Activated CD8-positive, alpha-beta T cell treated with anti-CD3 and anti-CD28 coated beads, Interleukin-2, amount 10 ng/mL, durations not matched to agents 7 days and 5 days (primary cell): ENCODE measurements around the gene AAK1. TPM values are rescaled to one million over a fixed set of nuclear protein-coding genes. Genes with fewer than 3 reads are reported as not detected.
"Not testable (repeated sequence)": the region's sequence is repeated elsewhere in the genome, so short reads cannot be mapped to it uniquely, and the experiment has no call there.

ENCODE experiments used
- ATAC-seq: fragments of 150-1000 bp; cut with Tn5 transposase; one replicate; pipeline ENCODE4 v1.10.0; 2021; ENCODE audit warnings: moderate library complexity
- CTCF ChIA-PET: fragments of 350-600 bp; sonication (Branson Sonifier 250); formaldehyde crosslinking; loops from one replicate; lab custom pipeline; 2021; ENCODE audit warnings: antibody characterized with exemption; lab: Charles Lee
- POLR2A ChIA-PET: fragments of 350-600 bp; sonication (Branson Sonifier 250); formaldehyde crosslinking; loops from one replicate; lab custom pipeline; 2021; ENCODE audit warnings: antibody characterized with exemption; lab: Charles Lee
- DNase-seq: peaks from one replicate; pipeline ENCODE4 v3.0.0-alpha.2; 2020
- H3K27ac Mint-ChIP-seq: one replicate; pipeline ENCODE4 v1.8.0; 2021; ENCODE audit warnings: mild to moderate bottlenecking, mixed read lengths
- H3K27me3 Mint-ChIP-seq: one replicate; pipeline ENCODE4 v1.8.0; 2021; ENCODE audit warnings: low read depth, mixed read lengths
- H3K36me3 Mint-ChIP-seq: one replicate; pipeline ENCODE4 v1.8.0; 2021; ENCODE audit warnings: low read depth, mixed read lengths
- H3K4me1 Mint-ChIP-seq: one replicate; pipeline ENCODE4 v1.8.0; 2021; ENCODE audit warnings: low read depth, mixed read lengths
- H3K4me3 Mint-ChIP-seq: one replicate; pipeline ENCODE4 v1.8.0; 2021; ENCODE audit warnings: mild to moderate bottlenecking, mixed read lengths
- H3K9me3 Mint-ChIP-seq: one replicate; pipeline ENCODE4 v1.8.0; 2022; ENCODE audit warnings: mixed read lengths; ENCODE audit not compliant: insufficient read depth
- total RNA-seq, 2 experiments: library from RNA; stranded (reverse); gene quantifications; one replicate each; pipeline ENCODE4 v1.2.3, GENCODE V29; 2021

Gene AAK1
- total RNA-seq, 2 experiments from 2014 or later: 105 to 107 TPM

DNA sequence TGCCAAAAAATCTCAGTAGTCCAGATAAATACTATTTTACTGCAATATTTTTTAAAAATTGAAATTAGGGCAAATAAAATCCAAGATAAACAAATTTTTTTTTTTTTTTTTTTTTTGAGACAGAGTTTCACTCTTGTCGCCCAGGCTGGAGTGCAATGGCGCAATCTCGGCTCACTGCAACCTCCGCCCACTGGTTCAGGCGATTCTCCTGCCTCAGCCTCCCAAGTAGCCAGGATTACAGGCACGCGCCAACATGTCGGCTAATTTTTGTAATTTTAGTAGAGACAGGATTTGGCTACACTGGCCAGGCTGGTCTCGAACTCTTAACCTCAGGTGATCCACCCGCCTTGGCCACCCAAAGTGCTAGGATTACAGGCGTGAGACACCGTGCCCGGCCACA, 68.2 kb downstream of the AAK1 start:
- CTCF ChIA-PET, H3K27me3 Mint-ChIP-seq, ATAC-seq, H3K9me3 Mint-ChIP-seq, H3K27ac Mint-ChIP-seq, DNase-seq, H3K4me3 Mint-ChIP-seq, POLR2A ChIA-PET: not testable (repeated sequence)
- Mint-ChIP-seq H3K4me1 (peaks cover 67% of the 10 kb centered on the region), H3K36me3 (peaks cover 36% of the 10 kb centered on the region)

GRCh38 chr2:69572641-69573040, 70.9 kb downstream of the AAK1 start:
- Mint-ChIP-seq H3K4me3 (no peak overlapping the region), H3K4me1 (peaks cover 55% of the 10 kb centered on the region), H3K36me3 (peaks cover 26% of the 10 kb centered on the region), H3K9me3 (no peaks in the 10 kb centered on the region), H3K27me3 (no peaks in the 10 kb centered on the region), H3K27ac (peak overlapping the region; percentile 16)
- ATAC-seq: no peak
- CTCF ChIA-PET: interaction anchor here (2.1 to 2.6 kb wide), 4 partner anchors 7 to 152 kb away, joined by 7 to 26 read pairs (median 13); no protein-coding TSS in a partner anchor
- DNase-seq: no peak
- POLR2A ChIA-PET: no interaction called here

GRCh38 chr2:69571189-69571588, 72.3 kb downstream of the AAK1 start:
- H3K4me3 Mint-ChIP-seq: no peak overlapping the region
- H3K27me3 Mint-ChIP-seq: no peaks in the 10 kb centered on the region
- CTCF ChIA-PET: interaction anchor here (0.6 to 8.8 kb wide), 6 partner anchors 11 to 154 kb away, joined by 3 to 219 read pairs (median 3); no protein-coding TSS in a partner anchor
- POLR2A ChIA-PET: interaction anchor here (0.5 to 1.0 kb wide), 2 partner anchors 148 to 658 kb away, joined by 4 read pairs; no protein-coding TSS in a partner anchor
- DNase-seq (no peak), ATAC-seq (peak; percentile 64)
- peaks cover 55% of the 10 kb centered on the region for H3K4me1 Mint-ChIP-seq
- no peaks in the 10 kb centered on the region for H3K9me3 Mint-ChIP-seq
- peaks cover 26% of the 10 kb centered on the region for H3K36me3 Mint-ChIP-seq
- peak overlapping the region; percentile 53 for H3K27ac Mint-ChIP-seq

DNA sequence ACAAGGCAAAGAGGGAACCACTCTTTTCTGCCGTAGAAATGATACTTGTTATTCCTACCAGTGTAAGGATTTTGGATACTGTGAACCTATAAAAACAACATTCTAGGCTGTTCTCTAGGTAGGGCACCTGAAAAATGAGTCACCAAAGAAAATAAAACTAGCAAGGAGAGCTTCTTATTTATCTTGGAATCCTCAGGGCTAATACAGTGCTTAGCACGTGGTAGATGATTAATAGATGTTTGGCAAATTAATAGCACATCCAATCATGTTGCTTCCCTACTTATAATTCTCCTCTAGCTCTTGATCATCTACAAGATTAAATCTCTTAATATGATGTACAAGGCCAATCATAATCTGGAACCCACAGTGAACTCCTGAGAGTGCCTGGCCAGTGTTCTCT, 73.1 kb downstream of the AAK1 start:
- no peaks in the 10 kb centered on the region for H3K27me3 Mint-ChIP-seq
- H3K4me3 Mint-ChIP-seq: no peak overlapping the region
- H3K36me3 Mint-ChIP-seq: peaks cover 31% of the 10 kb centered on the region
- H3K4me1 Mint-ChIP-seq: peaks cover 58% of the 10 kb centered on the region
- peak overlapping the region; percentile 16 for H3K27ac Mint-ChIP-seq
- ChIA-PET CTCF (interaction anchor here (0.6 to 8.8 kb wide), 8 partner anchors 10 to 154 kb away, joined by 3 to 219 read pairs (median 3); no protein-coding TSS in a partner anchor), POLR2A (no interaction called here)
- no peak for ATAC-seq
- H3K9me3 Mint-ChIP-seq: no peaks in the 10 kb centered on the region
- no peak for DNase-seq

- H3K4me3 Mint-ChIP-seq: no peak overlapping the region
- ChIA-PET CTCF (interaction anchor here (1.0 to 8.8 kb wide), 3 partner anchors 8 to 16 kb away, joined by 3 to 219 read pairs (median 34); no protein-coding TSS in a partner anchor), POLR2A (interaction anchor here (1.1 kb wide), 1 partner anchor 26 kb away, joined by 3 read pairs; no protein-coding TSS in a partner anchor)
- peaks cover 26% of the 10 kb centered on the region for H3K36me3 Mint-ChIP-seq
- peaks cover 64% of the 10 kb centered on the region for H3K4me1 Mint-ChIP-seq
- ATAC-seq: no peak
- no peaks in the 10 kb centered on the region for H3K27me3 Mint-ChIP-seq
- no peak for DNase-seq
- no peaks in the 10 kb centered on the region for H3K9me3 Mint-ChIP-seq
- no peak overlapping the region for H3K27ac Mint-ChIP-seq
Measured at GRCh38 chr2:69567909-69568300, 75.6 kb downstream of the AAK1 start.

GRCh38 chr2:69567157-69567908, 76.2 kb downstream of the AAK1 start:
- ChIA-PET POLR2A (interaction anchor here (1.1 kb wide), 1 partner anchor 27 kb away, joined by 3 read pairs; no protein-coding TSS in a partner anchor), CTCF (interaction anchor here (1.5 to 8.8 kb wide), 14 partner anchors 14 to 250 kb away, joined by 4 to 219 read pairs (median 28); partner anchors contain the start of gene AAK1)
- Mint-ChIP-seq H3K27me3 (no peaks in the 10 kb centered on the region), H3K36me3 (peaks cover 23% of the 10 kb centered on the region), H3K9me3 (no peaks in the 10 kb centered on the region), H3K4me1 (peaks cover 61% of the 10 kb centered on the region), H3K4me3 (no peak overlapping the region), H3K27ac (no peak overlapping the region)
- ATAC-seq (no peak), DNase-seq (no peak)

DNA sequence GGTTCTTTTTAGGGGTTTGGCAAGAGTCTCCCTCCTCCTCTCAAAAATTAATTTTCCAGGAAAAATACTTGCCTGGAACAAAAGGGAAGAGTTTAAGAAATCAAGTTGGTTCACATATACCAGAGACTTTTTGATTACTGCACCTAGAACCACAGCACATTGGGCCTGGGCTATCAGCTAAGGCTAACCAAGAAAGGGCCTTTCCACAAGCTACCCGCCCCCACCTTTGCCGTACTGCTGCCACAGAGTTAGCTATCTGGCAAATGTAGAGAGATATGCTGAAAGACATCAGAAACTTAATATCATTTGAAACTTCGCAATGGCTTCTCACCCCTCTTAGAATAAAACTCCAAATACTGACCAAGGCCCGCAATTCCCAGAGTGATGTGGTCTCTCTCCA, 76.9 kb downstream of the AAK1 start:
- peaks cover 23% of the 10 kb centered on the region for H3K36me3 Mint-ChIP-seq
- ChIA-PET CTCF (interaction anchor here (0.7 to 8.8 kb wide), 29 partner anchors 7 to 281 kb away, joined by 3 to 219 read pairs (median 11); partner anchors contain the start of genes AAK1, GMCL1 and NFU1), POLR2A (interaction anchor here (1.1 kb wide), 1 partner anchor 27 kb away, joined by 3 read pairs; no protein-coding TSS in a partner anchor)
- H3K9me3 Mint-ChIP-seq: no peaks in the 10 kb centered on the region
- no peak for DNase-seq
- H3K27me3 Mint-ChIP-seq: no peaks in the 10 kb centered on the region
- H3K27ac Mint-ChIP-seq: no peak overlapping the region
- H3K4me1 Mint-ChIP-seq: peaks cover 62% of the 10 kb centered on the region
- no peak overlapping the region for H3K4me3 Mint-ChIP-seq
- ATAC-seq: no peak

- no peak overlapping the region for H3K4me3 Mint-ChIP-seq
- DNase-seq (peak; percentile 80), ATAC-seq (peak; percentile 89)
- ChIA-PET POLR2A (interaction anchor here (0.8 to 1.0 kb wide), 3 partner anchors 9 to 159 kb away, joined by 3 read pairs; no protein-coding TSS in a partner anchor), CTCF (interaction anchor here (0.7 to 8.8 kb wide), 75 partner anchors 8 to 289 kb away, joined by 3 to 219 read pairs (median 5); partner anchors contain the start of genes AAK1, GMCL1 and NFU1)
- H3K36me3 Mint-ChIP-seq: peaks cover 16% of the 10 kb centered on the region
- H3K27ac Mint-ChIP-seq: peak overlapping the region; percentile 6
- no peaks in the 10 kb centered on the region for H3K27me3 Mint-ChIP-seq
- H3K9me3 Mint-ChIP-seq: no peaks in the 10 kb centered on the region
- peaks cover 55% of the 10 kb centered on the region for H3K4me1 Mint-ChIP-seq
Measured at GRCh38 chr2:69565431-69565839, 78.1 kb downstream of the AAK1 start.

GRCh38 chr2:69564604-69565003, 78.9 kb downstream of the AAK1 start:
- ATAC-seq: peak; percentile 10
- DNase-seq: no peak
- ChIA-PET CTCF (interaction anchor here (0.6 to 8.8 kb wide), 64 partner anchors 8 to 1183 kb away, joined by 3 to 219 read pairs (median 6); partner anchors contain the start of genes AAK1 and NFU1), POLR2A (interaction anchor here (1.0 kb wide), 1 partner anchor 9 kb away, joined by 3 read pairs; no protein-coding TSS in a partner anchor)
- Mint-ChIP-seq H3K27ac (peak overlapping the region; percentile 35), H3K9me3 (no peaks in the 10 kb centered on the region), H3K4me1 (peaks cover 55% of the 10 kb centered on the region), H3K27me3 (no peaks in the 10 kb centered on the region), H3K4me3 (peak overlapping the region; percentile 6), H3K36me3 (peaks cover 16% of the 10 kb centered on the region)

GRCh38 chr2:69563021-69563420, 80.5 kb downstream of the AAK1 start:
- peaks cover 58% of the 10 kb centered on the region for H3K4me1 Mint-ChIP-seq
- no peak overlapping the region for H3K4me3 Mint-ChIP-seq
- no peaks in the 10 kb centered on the region for H3K9me3 Mint-ChIP-seq
- no peak overlapping the region for H3K27ac Mint-ChIP-seq
- DNase-seq (no peak), ATAC-seq (no peak)
- no peaks in the 10 kb centered on the region for H3K27me3 Mint-ChIP-seq
- ChIA-PET CTCF (interaction anchor here (1.3 to 7.9 kb wide), 5 partner anchors 13 to 162 kb away, joined by 3 to 90 read pairs (median 40); partner anchors contain the start of gene AAK1), POLR2A (no interaction called here)
- peaks cover 16% of the 10 kb centered on the region for H3K36me3 Mint-ChIP-seq

GRCh38 chr2:69561101-69561500, 82.4 kb downstream of the AAK1 start:
- H3K27ac Mint-ChIP-seq: no peak overlapping the region
- H3K27me3 Mint-ChIP-seq: no peaks in the 10 kb centered on the region
- H3K9me3 Mint-ChIP-seq: no peaks in the 10 kb centered on the region
- H3K4me1 Mint-ChIP-seq: peaks cover 50% of the 10 kb centered on the region
- ATAC-seq (no peak), DNase-seq (no peak)
- ChIA-PET POLR2A (interaction anchor here (0.5 kb wide), 1 partner anchor 582 kb away, joined by 3 read pairs; no protein-coding TSS in a partner anchor), CTCF (interaction anchor here (1.0 to 7.9 kb wide), 15 partner anchors 9 to 186 kb away, joined by 3 to 90 read pairs (median 7); partner anchors contain the start of gene AAK1)
- peaks cover 19% of the 10 kb centered on the region for H3K36me3 Mint-ChIP-seq
- H3K4me3 Mint-ChIP-seq: no peak overlapping the region
